ENCODE measurements around the gene LMX1A. TPM values are rescaled to one million over a fixed set of nuclear protein-coding genes. Genes with fewer than 3 reads are reported as not detected.

The LMX1A gene
- total RNA-seq, 1 experiment from 2014 or later = not detected

- Mint-ChIP-seq H3K36me3 (ENCODE audit: insufficient read depth, unreplicated experiment) (no peaks in the 10 kb centered on the region), H3K4me3 (ENCODE audit: unreplicated experiment) (no peak overlapping the region), H3K4me1 (ENCODE audit: insufficient read depth, unreplicated experiment) (no peaks in the 10 kb centered on the region), H3K27me3 (ENCODE audit: insufficient read depth, unreplicated experiment) (no peaks in the 10 kb centered on the region), H3K27ac (ENCODE audit: low read depth, unreplicated experiment) (no peak overlapping the region), H3K9me3 (ENCODE audit: unreplicated experiment) (peaks cover 8% of the 10 kb centered on the region)
- ChIA-PET POLR2A (interaction anchor here (1.0 kb wide), 1 partner anchor 8 kb away, joined by 3 read pairs; no protein-coding TSS in a partner anchor), CTCF (interaction anchor here (1.8 kb wide), 1 partner anchor 34 kb away, joined by 6 read pairs; no protein-coding TSS in a partner anchor)
- BruUV-seq (replicated peaks) = no TSS peak
- no peak for DNase-seq (ENCODE audit: unreplicated experiment)
- intact Hi-C loops (cut with micrococcal nuclease) = no loop called here
- no peak for TF ChIP-seq CTCF (IDR thresholded peaks at IDR 0.05; ENCODE audit: unreplicated experiment)
These were observed 177.2 kb downstream of the LMX1A start for GRCh38 chr1:165179306-165179705.

GRCh38 chr1:165174491-165174890 lies 182.0 kb downstream of the LMX1A start:
- Mint-ChIP-seq H3K9me3 (ENCODE audit: unreplicated experiment) (no peaks in the 10 kb centered on the region), H3K4me3 (ENCODE audit: unreplicated experiment) (no peak overlapping the region), H3K36me3 (ENCODE audit: insufficient read depth, unreplicated experiment) (no peaks in the 10 kb centered on the region), H3K4me1 (ENCODE audit: insufficient read depth, unreplicated experiment) (no peaks in the 10 kb centered on the region), H3K27ac (ENCODE audit: low read depth, unreplicated experiment) (no peak overlapping the region), H3K27me3 (ENCODE audit: insufficient read depth, unreplicated experiment) (no peaks in the 10 kb centered on the region)
- ChIA-PET CTCF (interaction anchor here (1.2 to 5.0 kb wide), 2 partner anchors 60 to 195 kb away, joined by 3 to 43 read pairs; no protein-coding TSS in a partner anchor), POLR2A (no interaction called here)
- BruUV-seq (replicated peaks) = no TSS peak
- TF ChIP-seq CTCF (IDR thresholded peaks at IDR 0.05; ENCODE audit: unreplicated experiment) = no peak
- DNase-seq (ENCODE audit: unreplicated experiment) = no peak
- intact Hi-C loops (cut with micrococcal nuclease) = no loop called here

- intact Hi-C loops (cut with micrococcal nuclease) = no loop called here
- no peak overlapping the region for H3K4me3 Mint-ChIP-seq (ENCODE audit: unreplicated experiment)
- no peaks in the 10 kb centered on the region for H3K9me3 Mint-ChIP-seq (ENCODE audit: unreplicated experiment)
- H3K36me3 Mint-ChIP-seq (ENCODE audit: insufficient read depth, unreplicated experiment) = no peaks in the 10 kb centered on the region
- BruUV-seq (replicated peaks) = no TSS peak
- ChIA-PET POLR2A (interaction anchor here (0.8 to 2.4 kb wide), 5 partner anchors 9 to 307 kb away, joined by 3 to 14 read pairs (median 4); no protein-coding TSS in a partner anchor), CTCF (interaction anchor here (0.6 to 5.6 kb wide), 9 partner anchors 13 to 418 kb away, joined by 3 to 48 read pairs (median 3); no protein-coding TSS in a partner anchor)
- H3K27ac Mint-ChIP-seq (ENCODE audit: low read depth, unreplicated experiment) = no peak overlapping the region
- no peaks in the 10 kb centered on the region for H3K27me3 Mint-ChIP-seq (ENCODE audit: insufficient read depth, unreplicated experiment)
- no peaks in the 10 kb centered on the region for H3K4me1 Mint-ChIP-seq (ENCODE audit: insufficient read depth, unreplicated experiment)
- no peak for TF ChIP-seq CTCF (IDR thresholded peaks at IDR 0.05; ENCODE audit: unreplicated experiment)
- DNase-seq (ENCODE audit: unreplicated experiment) = no peak
These were observed 182.7 kb downstream of the LMX1A start for GRCh38 chr1:165173818-165174217.

GRCh38 chr1:165173409-165173808 lies 183.1 kb downstream of the LMX1A start:
- no peak overlapping the region for H3K4me3 Mint-ChIP-seq (ENCODE audit: unreplicated experiment)
- POLR2A ChIA-PET = interaction anchor here (0.8 to 2.4 kb wide), 5 partner anchors 9 to 308 kb away, joined by 3 to 14 read pairs (median 4); no protein-coding TSS in a partner anchor
- BruUV-seq (replicated peaks) = no TSS peak
- intact Hi-C loops (cut with micrococcal nuclease) = no loop called here
- CTCF ChIA-PET = interaction anchor here (0.6 to 5.6 kb wide), 14 partner anchors 10 to 1500 kb away, joined by 3 to 48 read pairs (median 4); no protein-coding TSS in a partner anchor
- peak; percentile 89 for DNase-seq (ENCODE audit: unreplicated experiment)
- no peaks in the 10 kb centered on the region for H3K9me3 Mint-ChIP-seq (ENCODE audit: unreplicated experiment)
- no peaks in the 10 kb centered on the region for H3K36me3 Mint-ChIP-seq (ENCODE audit: insufficient read depth, unreplicated experiment)
- no peak for TF ChIP-seq CTCF (IDR thresholded peaks at IDR 0.05; ENCODE audit: unreplicated experiment)
- no peaks in the 10 kb centered on the region for H3K27me3 Mint-ChIP-seq (ENCODE audit: insufficient read depth, unreplicated experiment)
- H3K27ac Mint-ChIP-seq (ENCODE audit: low read depth, unreplicated experiment) = no peak overlapping the region
- no peaks in the 10 kb centered on the region for H3K4me1 Mint-ChIP-seq (ENCODE audit: insufficient read depth, unreplicated experiment)
